ENCODE results near the gene SLC44A1. TPM values are rescaled to one million over a fixed set of nuclear protein-coding genes. Genes with fewer than 3 reads are reported as not detected.

Gene SLC44A1
- total RNA-seq, 2 donors from 2014 or later, result 22.2 to 27.1 TPM

GRCh38 chr9:105357937-105358336 lies 113.5 kb downstream of the SLC44A1 start:
- WGBS, result 88% methylated on average over 3 of the region's 3 CpGs
- H3K36me3 ChIP-seq, result no peaks in the 10 kb centered on the region
- TF ChIP-seq, protein P1, sequence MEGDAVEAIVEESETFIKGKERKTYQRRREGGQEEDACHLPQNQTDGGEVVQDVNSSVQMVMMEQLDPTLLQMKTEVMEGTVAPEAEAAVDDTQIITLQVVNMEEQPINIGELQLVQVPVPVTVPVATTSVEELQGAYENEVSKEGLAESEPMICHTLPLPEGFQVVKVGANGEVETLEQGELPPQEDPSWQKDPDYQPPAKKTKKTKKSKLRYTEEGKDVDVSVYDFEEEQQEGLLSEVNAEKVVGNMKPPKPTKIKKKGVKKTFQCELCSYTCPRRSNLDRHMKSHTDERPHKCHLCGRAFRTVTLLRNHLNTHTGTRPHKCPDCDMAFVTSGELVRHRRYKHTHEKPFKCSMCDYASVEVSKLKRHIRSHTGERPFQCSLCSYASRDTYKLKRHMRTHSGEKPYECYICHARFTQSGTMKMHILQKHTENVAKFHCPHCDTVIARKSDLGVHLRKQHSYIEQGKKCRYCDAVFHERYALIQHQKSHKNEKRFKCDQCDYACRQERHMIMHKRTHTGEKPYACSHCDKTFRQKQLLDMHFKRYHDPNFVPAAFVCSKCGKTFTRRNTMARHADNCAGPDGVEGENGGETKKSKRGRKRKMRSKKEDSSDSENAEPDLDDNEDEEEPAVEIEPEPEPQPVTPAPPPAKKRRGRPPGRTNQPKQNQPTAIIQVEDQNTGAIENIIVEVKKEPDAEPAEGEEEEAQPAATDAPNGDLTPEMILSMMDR (IDR thresholded peaks at IDR 0.05), result no peak
- TF ChIP-seq POLR2A (IDR thresholded peaks at IDR 0.05) (no peak), POLR2AphosphoS5 (IDR thresholded peaks at IDR 0.05) (no peak)

GRCh38 chr9:105359892-105360291 lies 115.4 kb downstream of the SLC44A1 start:
- Histone ChIP-seq H3K9me3 (no peaks in the 10 kb centered on the region), H3K4me3 (no peak overlapping the region), H3K27ac (no peak overlapping the region), H3K27me3 (replicated peaks; ENCODE audit: insufficient read depth) (no peaks in the 10 kb centered on the region), H3K36me3 (no peaks in the 10 kb centered on the region), H3K4me1 (replicated peaks) (no peaks in the 10 kb centered on the region)
- no peak for DNase-seq (ENCODE audit: low spot score)
- no peak for TF ChIP-seq POLR2A (IDR thresholded peaks at IDR 0.05)
- WGBS, result 93% methylated on average over 3 of the region's 3 CpGs
- intact Hi-C loops (cut with DNase I), result no loop called here

More at GRCh38 chr9:105357937-105358336, 113.5 kb downstream of the SLC44A1 start:
- H3K9me3 ChIP-seq, result no peaks in the 10 kb centered on the region
- H3K4me3 ChIP-seq, result no peak overlapping the region
- intact Hi-C loops (cut with DNase I), result no loop called here
- H3K27ac ChIP-seq, result no peak overlapping the region
- no peaks in the 10 kb centered on the region for H3K27me3 ChIP-seq (replicated peaks; ENCODE audit: insufficient read depth)
- no peak for DNase-seq (ENCODE audit: low spot score)
- no peaks in the 10 kb centered on the region for H3K4me1 ChIP-seq (replicated peaks)

DNA sequence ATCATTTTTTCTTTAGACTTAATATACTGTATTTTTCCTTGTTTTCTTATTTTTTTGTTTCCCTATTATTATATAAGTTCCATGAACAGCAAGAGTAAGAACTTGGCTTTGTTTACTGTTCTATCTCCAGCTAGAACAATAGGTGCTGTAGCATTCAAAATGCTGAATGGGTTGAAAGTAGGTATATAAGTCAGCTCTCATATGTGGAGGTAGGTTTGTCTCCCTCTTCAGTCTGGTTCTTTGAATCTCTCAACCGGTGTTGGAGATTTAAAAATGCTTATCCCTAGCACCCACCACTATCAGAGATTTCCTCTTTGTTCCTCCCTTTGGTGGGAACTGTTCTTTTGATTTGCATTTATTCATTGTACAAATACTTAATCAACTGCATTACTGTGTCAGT lies 115.9 kb downstream of the SLC44A1 start:
- no peaks in the 10 kb centered on the region for H3K36me3 ChIP-seq
- TF ChIP-seq POLR2A (IDR thresholded peaks at IDR 0.05), result no peak
- no peak for TF ChIP-seq POLR2AphosphoS5 (IDR thresholded peaks at IDR 0.05)
- TF ChIP-seq, protein P1 (IDR thresholded peaks at IDR 0.05), result no peak
- no peaks in the 10 kb centered on the region for H3K4me1 ChIP-seq (replicated peaks)
- no peak overlapping the region for H3K4me3 ChIP-seq
- intact Hi-C loops (cut with DNase I), result no loop called here
- DNase-seq (ENCODE audit: low spot score), result no peak
- no peak overlapping the region for H3K27ac ChIP-seq
- 87% methylated on average over 1 of the region's 1 CpG for whole genome bisulfite sequencing
- H3K27me3 ChIP-seq (replicated peaks; ENCODE audit: insufficient read depth), result no peaks in the 10 kb centered on the region
- H3K9me3 ChIP-seq, result no peaks in the 10 kb centered on the region

DNA sequence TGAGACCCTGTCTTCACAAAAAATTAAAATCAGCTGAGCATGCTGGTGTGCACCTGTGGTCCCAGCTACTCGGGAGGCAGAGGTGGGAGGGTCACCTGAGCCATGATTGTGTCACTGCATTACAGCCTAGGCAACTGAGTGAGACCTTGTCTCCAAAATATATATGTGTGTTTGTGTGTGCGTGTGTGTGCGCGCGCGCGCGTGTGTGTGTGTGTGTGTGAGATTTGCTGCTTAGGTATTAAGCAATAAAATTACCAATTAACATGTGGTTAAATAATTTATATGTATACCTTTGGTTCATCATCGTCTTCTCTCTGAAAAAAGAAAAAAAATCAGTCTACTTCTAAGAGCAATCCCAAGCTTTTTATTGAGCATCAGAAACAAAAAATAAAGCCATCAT lies 117.4 kb downstream of the SLC44A1 start:
- no peak overlapping the region for H3K4me3 ChIP-seq
- TF ChIP-seq POLR2A (IDR thresholded peaks at IDR 0.05) (no peak), POLR2AphosphoS5 (IDR thresholded peaks at IDR 0.05) (no peak)
- TF ChIP-seq, protein P1 (IDR thresholded peaks at IDR 0.05), result no peak
- no peaks in the 10 kb centered on the region for H3K36me3 ChIP-seq
- 84% methylated on average over 9 of the region's 9 CpGs for WGBS
- H3K4me1 ChIP-seq (replicated peaks), result no peaks in the 10 kb centered on the region
- H3K27me3 ChIP-seq (replicated peaks; ENCODE audit: insufficient read depth), result no peaks in the 10 kb centered on the region
- DNase-seq (ENCODE audit: low spot score), result no peak
- H3K9me3 ChIP-seq, result no peaks in the 10 kb centered on the region
- intact Hi-C loops (cut with DNase I), result no loop called here
- H3K27ac ChIP-seq, result no peak overlapping the region

DNA sequence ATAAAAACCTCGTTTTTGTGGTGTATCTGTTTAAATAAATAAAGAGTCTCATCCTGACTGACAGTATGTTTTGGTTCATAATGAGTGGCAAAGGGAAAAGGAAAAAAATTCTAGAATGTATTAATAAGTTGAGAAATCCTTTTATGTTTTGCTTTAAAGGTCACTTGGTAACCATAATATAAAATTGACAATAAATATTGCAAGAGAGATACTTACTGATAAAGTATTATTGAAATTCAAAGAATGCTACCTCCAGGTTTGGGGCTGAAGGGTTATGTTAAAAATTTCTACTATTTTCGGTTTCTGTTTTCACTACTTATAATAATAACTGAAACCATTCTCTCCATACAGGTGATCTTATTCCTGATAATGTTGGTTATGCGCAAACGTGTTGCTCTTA lies 118.0 kb downstream of the SLC44A1 start:
- Histone ChIP-seq H3K27me3 (replicated peaks; ENCODE audit: insufficient read depth) (no peaks in the 10 kb centered on the region), H3K9me3 (no peaks in the 10 kb centered on the region), H3K27ac (no peak overlapping the region), H3K4me3 (no peak overlapping the region), H3K4me1 (replicated peaks) (no peaks in the 10 kb centered on the region), H3K36me3 (no peaks in the 10 kb centered on the region)
- 74% methylated on average over 4 of the region's 4 CpGs for WGBS
- no peak for DNase-seq (ENCODE audit: low spot score)
- TF ChIP-seq, protein P1 (IDR thresholded peaks at IDR 0.05), result no peak
- TF ChIP-seq POLR2A (IDR thresholded peaks at IDR 0.05) (no peak), POLR2AphosphoS5 (IDR thresholded peaks at IDR 0.05) (no peak)
- intact Hi-C loops (cut with DNase I), result no loop called here
